IPS-20b (cell line): ENCODE measurements around the gene FARP1.

Experiments used
- H3K27ac ChIP-seq: one replicate; pipeline ENCODE4 v1.5.1; 2013; ENCODE audit warnings: low read length
- H3K27me3 ChIP-seq: 2 replicates; pipeline ENCODE4 v1.6.1; 2013; ENCODE audit warnings: mild to moderate bottlenecking, low read length, inconsistent platforms; ENCODE audit not compliant: insufficient read depth
- H3K36me3 ChIP-seq: 2 replicates; pipeline ENCODE4 v1.6.1; 2013; ENCODE audit warnings: low read depth, mild to moderate bottlenecking, inconsistent platforms, low read length, moderate library complexity; ENCODE audit not compliant: insufficient read depth
- H3K4me1 ChIP-seq: 2 replicates; pipeline ENCODE4 v1.6.1; 2013; ENCODE audit warnings: mild to moderate bottlenecking, control low read depth, inconsistent platforms, low read length, moderate library complexity; ENCODE audit not compliant: insufficient read depth
- H3K4me3 ChIP-seq: 2 replicates; pipeline ENCODE4 v1.5.1; 2013; ENCODE audit warnings: mild to moderate bottlenecking, low read length, inconsistent platforms
- H3K9ac ChIP-seq: 2 replicates; pipeline ENCODE4 v1.6.1; 2013; ENCODE audit warnings: low read depth, mild to moderate bottlenecking, inconsistent platforms, low read length, moderate library complexity
- H3K9me3 ChIP-seq: 2 replicates; pipeline ENCODE4 v1.6.1; 2013; ENCODE audit warnings: mild to moderate bottlenecking, low read depth, low read length, inconsistent platforms; ENCODE audit not compliant: insufficient read depth

The FARP1 gene

DNA sequence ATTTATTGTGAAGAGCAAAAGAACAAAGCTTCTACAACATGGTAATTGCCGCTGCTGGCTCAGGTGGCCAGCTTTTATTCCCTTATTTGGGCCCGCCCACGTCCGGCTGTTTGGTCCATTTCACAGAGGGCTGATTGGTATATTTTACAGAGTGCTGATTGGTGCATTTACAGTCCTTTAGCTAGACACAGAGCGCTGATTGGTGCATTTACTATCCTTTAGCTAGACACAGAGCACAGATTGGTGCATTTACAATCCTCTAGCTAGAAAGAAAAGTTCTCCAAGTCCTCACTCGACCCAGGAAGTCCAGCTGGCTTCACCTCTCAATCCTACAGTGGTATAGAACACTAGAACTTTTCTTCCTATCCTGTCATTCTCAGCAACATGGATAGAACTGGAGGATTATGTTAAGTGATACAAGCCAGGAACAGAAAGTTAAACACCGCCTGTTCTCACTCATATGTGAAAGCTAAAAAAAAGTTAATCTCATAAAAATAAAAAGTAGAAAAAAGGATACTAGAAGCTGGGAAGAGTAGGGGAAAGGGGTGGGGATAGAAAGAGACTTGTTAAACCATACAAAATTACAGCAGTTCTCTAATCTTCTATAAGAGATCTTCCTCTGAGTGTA is 33.6 kb upstream of the FARP1 start:
- Histone ChIP-seq H3K4me1 (peaks cover 6% of the 10 kb centered on the region; the same call in 1 of the 2 replicates), H3K27me3 (no peaks in the 10 kb centered on the region), H3K27ac (no peak overlapping the region), H3K4me3 (no peak overlapping the region), H3K9ac (no peak overlapping the region), H3K9me3 (no peaks in the 10 kb centered on the region), H3K36me3 (no peaks in the 10 kb centered on the region)

DNA sequence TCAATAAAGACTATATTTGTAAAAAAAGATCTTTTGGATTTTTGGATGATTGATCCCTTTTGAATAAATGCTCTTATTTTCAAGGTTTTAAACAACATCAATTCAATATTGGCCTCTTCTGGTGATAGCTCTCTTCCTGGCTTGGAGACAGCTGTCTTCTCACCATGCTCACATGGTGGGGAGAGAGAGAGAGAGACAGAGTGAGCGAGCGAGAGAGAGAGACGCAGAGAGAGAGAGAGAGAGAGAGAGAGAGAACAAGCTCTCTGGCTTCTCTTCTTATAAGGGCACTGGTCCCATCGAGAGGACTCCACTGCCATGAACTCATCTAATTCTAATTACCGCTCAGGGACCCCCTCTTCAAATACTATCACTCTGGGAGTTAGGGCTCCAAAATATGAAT is 32.1 kb upstream of the FARP1 start:
- Histone ChIP-seq H3K4me3 (no peak overlapping the region), H3K27me3 (no peaks in the 10 kb centered on the region), H3K9ac (no peak overlapping the region), H3K9me3 (no peaks in the 10 kb centered on the region), H3K36me3 (no peaks in the 10 kb centered on the region), H3K27ac (no peak overlapping the region), H3K4me1 (no peaks in the 10 kb centered on the region)

DNA sequence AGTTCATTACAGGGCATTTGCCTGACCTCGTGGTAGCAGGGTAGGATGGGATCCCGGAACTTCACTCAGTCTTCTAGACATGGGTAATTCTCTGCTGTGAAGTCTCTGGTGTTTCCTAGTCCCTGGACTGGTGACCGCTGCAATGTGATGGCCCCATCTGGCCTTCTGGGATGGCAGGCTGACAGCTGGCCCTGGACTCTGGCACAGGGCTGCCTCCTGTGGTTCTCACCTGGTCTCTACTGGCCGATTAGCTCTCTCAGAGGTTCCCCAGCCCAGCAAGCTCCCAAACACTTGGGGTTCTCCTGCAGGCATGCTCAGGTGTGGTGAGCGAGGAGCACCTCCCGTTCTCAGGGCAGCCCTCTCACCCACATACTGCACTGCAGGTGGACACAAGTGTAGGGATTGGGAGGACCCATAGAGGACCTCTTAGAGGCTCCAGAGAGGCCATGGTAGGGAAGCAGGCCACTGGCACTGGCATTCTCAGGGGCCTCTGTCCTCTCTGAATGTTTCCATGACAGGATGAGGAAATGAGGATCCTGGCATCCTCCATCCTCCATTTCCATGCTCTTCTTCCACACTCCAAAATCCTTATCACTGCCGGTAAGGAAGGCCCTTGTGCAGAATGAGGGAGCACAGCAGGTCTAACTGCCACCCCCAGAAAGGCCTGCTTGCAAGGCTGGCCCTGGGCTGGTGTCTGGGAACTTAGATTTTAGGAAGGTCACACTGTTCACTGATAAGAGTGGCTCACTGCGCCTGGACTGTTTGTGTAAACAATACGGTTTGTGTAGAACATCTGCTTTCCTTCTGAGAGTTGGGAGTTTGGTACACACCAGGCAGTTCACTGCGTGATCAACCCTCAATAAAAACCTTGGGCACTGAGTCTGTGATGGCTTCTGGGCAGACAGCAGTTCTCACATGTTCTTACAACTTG is 31.5 kb upstream of the FARP1 start:
- Histone ChIP-seq H3K4me1 (no peaks in the 10 kb centered on the region), H3K4me3 (no peak overlapping the region), H3K9ac (no peak overlapping the region), H3K9me3 (no peaks in the 10 kb centered on the region), H3K27ac (no peak overlapping the region), H3K27me3 (no peaks in the 10 kb centered on the region), H3K36me3 (no peaks in the 10 kb centered on the region)

DNA sequence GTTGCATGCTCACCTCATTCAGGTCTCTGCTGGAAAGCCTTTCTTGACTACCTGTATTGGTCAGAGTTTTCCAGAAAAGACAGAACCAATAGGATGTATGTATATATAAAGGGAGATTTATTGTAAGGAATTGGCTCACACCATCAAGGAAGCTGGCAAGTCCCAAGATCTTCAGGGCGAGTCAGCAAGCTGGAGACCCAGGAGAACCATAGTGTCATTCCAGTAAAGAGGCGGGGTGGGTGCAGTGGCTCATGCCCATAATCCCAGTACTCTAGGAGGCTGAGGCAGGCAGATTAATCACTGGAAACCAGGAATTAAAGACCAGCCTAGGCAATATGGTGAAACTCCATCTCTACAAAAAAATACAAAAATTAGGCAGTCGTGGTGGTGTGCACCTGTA is 30.4 kb upstream of the FARP1 start:
- H3K27ac ChIP-seq, result no peak overlapping the region
- H3K9ac ChIP-seq, result no peak overlapping the region
- no peaks in the 10 kb centered on the region for H3K36me3 ChIP-seq
- H3K4me1 ChIP-seq, result no peaks in the 10 kb centered on the region; the same call in 1 of the 2 replicates
- no peak overlapping the region for H3K4me3 ChIP-seq
- no peaks in the 10 kb centered on the region for H3K27me3 ChIP-seq
- H3K9me3 ChIP-seq, result no peaks in the 10 kb centered on the region

DNA sequence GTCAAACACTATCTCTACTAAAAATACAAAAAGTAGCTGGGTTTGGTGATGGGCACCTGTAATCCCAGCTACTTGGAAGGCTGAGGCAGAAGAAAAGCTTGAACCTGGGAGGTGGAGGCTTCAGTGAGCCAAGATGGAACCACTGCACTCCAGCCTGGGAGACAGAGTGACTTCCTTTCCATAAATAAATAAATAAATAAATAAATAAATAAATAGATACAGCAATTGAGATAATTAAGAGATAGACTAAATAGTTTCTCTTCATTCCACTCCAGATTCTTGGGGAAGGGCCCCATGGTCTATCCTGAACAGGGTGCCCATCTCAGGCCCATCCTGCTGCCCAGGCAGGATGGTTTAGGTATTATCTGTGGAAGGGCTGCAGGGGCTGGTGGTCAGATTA is 24.0 kb upstream of the FARP1 start:
- no peak overlapping the region for H3K9ac ChIP-seq
- no peaks in the 10 kb centered on the region for H3K9me3 ChIP-seq
- H3K36me3 ChIP-seq, result no peaks in the 10 kb centered on the region
- no peak overlapping the region for H3K4me3 ChIP-seq
- H3K27me3 ChIP-seq, result no peaks in the 10 kb centered on the region
- H3K4me1 ChIP-seq, result peaks cover 6% of the 10 kb centered on the region; the same call in 1 of the 2 replicates
- H3K27ac ChIP-seq, result no peak overlapping the region

DNA sequence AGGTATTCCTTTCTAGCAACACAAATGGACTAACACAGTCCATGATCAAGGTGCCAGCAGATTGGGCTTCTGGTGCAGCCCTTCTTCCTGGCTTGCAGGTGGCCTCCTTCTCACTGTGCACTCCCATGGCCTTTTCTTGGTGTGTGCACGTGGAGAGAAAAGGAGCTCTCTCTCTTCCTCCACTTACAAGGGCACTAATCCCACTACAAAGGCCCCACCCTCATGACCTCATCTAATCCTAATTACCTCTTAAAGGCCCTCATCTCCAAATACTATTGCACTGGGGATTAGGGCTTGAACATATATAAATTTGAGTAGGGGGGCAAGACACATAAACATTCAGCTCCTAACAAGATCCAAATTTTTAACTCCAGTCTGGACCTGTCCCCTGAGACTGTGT is 19.7 kb upstream of the FARP1 start:
- Histone ChIP-seq H3K4me1 (no peaks in the 10 kb centered on the region), H3K27me3 (no peaks in the 10 kb centered on the region), H3K9ac (no peak overlapping the region), H3K36me3 (no peaks in the 10 kb centered on the region), H3K9me3 (no peaks in the 10 kb centered on the region), H3K4me3 (no peak overlapping the region), H3K27ac (no peak overlapping the region)

GRCh38 chr13:98129059-98129746 is 13.7 kb upstream of the FARP1 start:
- Histone ChIP-seq H3K4me1 (no peaks in the 10 kb centered on the region), H3K4me3 (no peak overlapping the region), H3K9ac (no peak overlapping the region), H3K27me3 (no peaks in the 10 kb centered on the region), H3K36me3 (no peaks in the 10 kb centered on the region), H3K9me3 (no peaks in the 10 kb centered on the region), H3K27ac (no peak overlapping the region)

GRCh38 chr13:98133946-98134345 is 8.9 kb upstream of the FARP1 start:
- no peak overlapping the region for H3K4me3 ChIP-seq
- H3K27me3 ChIP-seq, result no peaks in the 10 kb centered on the region

DNA sequence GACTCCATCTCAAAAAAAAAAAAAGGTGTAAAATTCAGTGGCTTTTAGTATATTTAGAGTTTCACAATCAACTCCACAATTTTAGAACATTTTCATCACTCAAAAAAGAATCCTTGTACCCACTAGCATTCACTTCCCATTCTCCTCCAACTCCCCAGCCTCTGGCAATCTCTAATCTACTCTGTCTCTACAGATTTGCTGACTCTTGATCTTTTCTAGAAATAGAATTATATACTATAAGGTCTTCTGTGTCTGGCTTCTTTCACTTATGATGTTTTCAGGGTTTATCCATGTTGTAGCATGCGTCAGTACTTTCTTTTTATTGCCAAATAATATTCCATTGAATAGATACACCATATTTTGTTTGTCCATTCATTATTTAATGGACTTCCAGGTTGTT is 8.0 kb upstream of the FARP1 start:
- H3K27ac ChIP-seq, result no peak overlapping the region
- no peak overlapping the region for H3K9ac ChIP-seq
- no peak overlapping the region for H3K4me3 ChIP-seq
- no peaks in the 10 kb centered on the region for H3K27me3 ChIP-seq
- H3K9me3 ChIP-seq, result no peaks in the 10 kb centered on the region
- no peaks in the 10 kb centered on the region for H3K4me1 ChIP-seq
- H3K36me3 ChIP-seq, result no peaks in the 10 kb centered on the region

More at GRCh38 chr13:98133946-98134345, 8.9 kb upstream of the FARP1 start:
- Histone ChIP-seq H3K9me3 (no peaks in the 10 kb centered on the region), H3K9ac (no peak overlapping the region), H3K36me3 (no peaks in the 10 kb centered on the region), H3K4me1 (no peaks in the 10 kb centered on the region), H3K27ac (no peak overlapping the region)

DNA sequence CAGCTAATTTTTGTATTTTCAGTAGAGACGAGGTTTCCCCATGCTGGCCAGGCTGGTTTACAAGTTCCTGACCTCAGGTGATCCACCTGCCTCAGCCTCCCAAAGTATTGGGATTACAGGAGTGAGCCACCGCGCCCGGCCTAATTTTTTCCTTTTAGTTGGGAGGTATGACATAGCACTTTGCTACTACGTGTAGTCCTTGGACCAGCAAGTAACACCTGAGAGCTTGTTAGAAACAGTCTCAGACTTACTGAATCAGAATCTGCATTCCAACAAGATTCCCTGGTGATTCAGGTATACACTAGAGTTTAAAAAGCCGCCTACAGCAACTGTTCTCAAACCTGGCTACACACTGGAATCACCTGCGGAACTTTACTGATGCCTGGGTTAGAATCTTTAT is 1.8 kb upstream of the FARP1 start:
- Histone ChIP-seq H3K4me3 (peak overlapping the region; percentile 77; the same call in 1 of the 2 replicates), H3K36me3 (no peaks in the 10 kb centered on the region), H3K27ac (no peak overlapping the region), H3K4me1 (peaks cover 21% of the 10 kb centered on the region), H3K9ac (no peak overlapping the region), H3K9me3 (no peaks in the 10 kb centered on the region), H3K27me3 (peaks cover 29% of the 10 kb centered on the region)

DNA sequence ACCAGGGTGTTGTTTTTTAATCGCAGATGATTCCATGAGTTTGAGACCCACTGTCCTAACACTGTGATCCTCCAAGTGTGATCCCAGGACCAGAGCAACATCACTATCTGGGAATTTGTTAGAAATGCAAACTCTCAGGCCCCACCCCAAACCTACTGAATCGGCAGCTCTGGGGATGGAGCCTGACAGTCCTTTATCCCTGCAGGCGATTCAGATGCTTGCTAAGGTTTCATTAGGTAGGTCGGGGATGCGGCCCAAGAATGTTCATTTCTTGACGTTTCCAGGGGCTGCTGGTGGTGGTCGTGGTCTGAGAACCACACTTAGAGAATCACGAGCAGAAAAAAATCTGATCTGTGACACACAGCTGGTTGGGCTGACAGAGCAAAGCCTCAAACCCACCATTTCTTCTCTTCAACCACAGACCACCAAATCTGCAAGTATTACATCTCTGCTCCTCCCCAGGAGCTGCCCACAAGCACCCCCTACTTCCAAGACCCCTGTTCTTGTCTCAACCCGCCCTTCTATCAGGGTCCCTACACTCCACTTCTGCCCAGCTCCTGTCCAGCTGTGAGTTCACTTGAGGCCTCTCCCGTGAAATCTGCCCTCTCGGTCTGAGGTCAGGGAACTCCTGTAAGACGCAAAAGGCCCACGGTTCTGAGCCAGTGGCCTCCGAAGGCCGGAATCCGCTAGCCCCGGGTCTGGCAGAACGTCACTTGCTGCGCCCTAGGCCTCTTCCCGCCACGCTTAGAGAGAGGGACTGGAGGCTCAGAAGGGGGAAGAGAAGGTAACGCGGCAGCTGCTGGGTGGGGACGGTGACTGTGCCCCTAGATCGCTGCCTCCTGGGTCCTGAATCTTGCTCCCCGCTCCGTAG is 1.1 kb upstream of the FARP1 start:
- peaks cover 29% of the 10 kb centered on the region for H3K27me3 ChIP-seq
- peaks cover 21% of the 10 kb centered on the region for H3K4me1 ChIP-seq
- no peaks in the 10 kb centered on the region for H3K36me3 ChIP-seq
- H3K27ac ChIP-seq, result no peak overlapping the region
- no peaks in the 10 kb centered on the region for H3K9me3 ChIP-seq
- H3K9ac ChIP-seq, result peak overlapping the region; percentile 60; the same call in 1 of the 2 replicates
- H3K4me3 ChIP-seq, result peak overlapping the region; percentile 77
